ENCODE data around the gene PCDH1. TPM values are rescaled to one million over a fixed set of nuclear protein-coding genes. Genes with fewer than 3 reads are reported as not detected.
A peak's percentile ranks its signal among the peaks of the same experiment; 100 is the strongest.
"Not testable (repeated sequence)": the region's sequence is repeated elsewhere in the genome, so short reads cannot be mapped to it uniquely, and the experiment has no call there.

Gene PCDH1
- total RNA-seq, 4 donors from 2014 or later: 23.0 to 52.8 (median 30.9) TPM

DNA sequence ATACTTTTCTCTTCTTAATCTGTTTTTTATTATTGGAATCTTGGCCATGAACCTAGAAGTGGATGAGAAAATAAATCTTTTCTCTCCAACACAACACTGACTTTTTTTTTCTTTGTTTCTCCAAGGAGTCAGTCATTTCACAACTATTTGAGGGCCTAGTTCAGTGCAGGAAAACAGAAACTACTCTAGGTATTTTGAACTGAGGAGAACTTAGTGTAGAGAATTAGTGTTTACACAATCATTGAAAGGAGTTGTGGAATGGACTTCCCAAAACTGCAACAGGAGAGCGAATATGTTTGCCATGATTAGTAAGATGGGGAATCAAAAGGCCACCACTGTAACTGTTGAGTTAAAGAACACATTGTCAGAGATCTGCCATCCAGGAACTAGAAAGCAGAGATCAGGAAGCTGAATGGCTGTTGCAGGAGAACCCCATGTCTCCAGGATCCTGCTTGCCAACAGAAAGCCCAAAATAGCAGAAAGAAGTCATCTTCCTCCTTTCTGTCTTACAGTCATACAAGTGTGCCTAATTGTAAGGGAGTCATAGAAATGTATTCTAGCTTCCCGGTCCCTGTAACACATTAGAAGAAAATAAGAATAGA lies 20.3 kb upstream of the PCDH1 start:
- Histone ChIP-seq H3K27me3 (peaks cover 11% of the 10 kb centered on the region), H3K4me1 (no peaks in the 10 kb centered on the region), H3K4me3 (no peak overlapping the region), H3K9me3 (no peaks in the 10 kb centered on the region), H3K27ac (no peak overlapping the region), H3K36me3 (no peaks in the 10 kb centered on the region)
- no peak for ATAC-seq
- TF ChIP-seq POLR2A (IDR thresholded peaks at IDR 0.05) (no peak), CTCF (IDR thresholded peaks at IDR 0.05) (no peak), EP300 (IDR thresholded peaks at IDR 0.05) (no peak), POLR2AphosphoS5 (IDR thresholded peaks at IDR 0.05) (no peak)
- 78 to 82% methylated on average over 2 of the region's 2 CpGs for WGBS, 2 donors (ENCODE audit: low coverage in 1 of 2)

GRCh38 chr5:141897425-141897824 lies 19.2 kb upstream of the PCDH1 start:
- WGBS, 2 donors (ENCODE audit: low coverage in 1 of 2): 90 to 93% methylated on average over 2 to 4 of the region's 4 CpGs
- Histone ChIP-seq H3K27ac (no peak overlapping the region), H3K4me3 (no peak overlapping the region), H3K9me3 (no peaks in the 10 kb centered on the region), H3K4me1 (no peaks in the 10 kb centered on the region), H3K36me3 (no peaks in the 10 kb centered on the region), H3K27me3 (peaks cover 15% of the 10 kb centered on the region)
- no peak for TF ChIP-seq CTCF (IDR thresholded peaks at IDR 0.05)
- no peak for TF ChIP-seq POLR2A (IDR thresholded peaks at IDR 0.05)
- TF ChIP-seq POLR2AphosphoS5 (IDR thresholded peaks at IDR 0.05): no peak
- no peak for TF ChIP-seq EP300 (IDR thresholded peaks at IDR 0.05)
- ATAC-seq: no peak

- WGBS, 2 donors (ENCODE audit: low coverage in 1 of 2): no CpG with 5 or more reads among the region's 2 CpGs
- not testable (repeated sequence) for H3K4me1 ChIP-seq, ATAC-seq
Observed at GRCh38 chr5:141890429-141890828, 12.2 kb upstream of the PCDH1 start.

DNA sequence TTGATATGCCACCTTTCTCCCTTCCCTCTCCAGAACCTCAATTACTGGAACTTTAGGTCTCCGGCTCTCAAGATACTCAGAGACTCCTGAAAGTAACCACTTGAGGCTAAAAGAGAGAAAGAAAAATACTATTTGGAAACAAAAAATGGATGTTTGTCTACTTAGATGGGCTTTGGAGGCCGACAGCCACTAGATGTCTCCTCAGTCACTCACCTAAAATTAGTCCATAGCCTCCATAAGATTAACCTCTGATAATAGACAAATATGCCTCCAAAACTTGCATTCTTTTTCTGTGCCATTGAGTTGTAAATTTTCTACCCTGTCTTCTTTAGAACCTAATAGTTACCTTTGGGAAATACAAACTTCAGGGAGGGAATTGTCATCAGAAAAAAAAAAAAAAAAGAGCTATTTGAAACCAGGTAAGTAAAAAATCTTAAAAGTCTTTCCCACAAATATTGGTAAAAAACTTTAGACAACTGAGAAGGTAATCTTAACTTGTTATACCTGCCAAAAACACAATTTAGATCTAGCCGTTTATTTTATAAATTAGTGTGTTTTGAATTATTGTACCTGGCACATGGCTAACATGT lies 11.2 kb upstream of the PCDH1 start:
- Histone ChIP-seq H3K9me3 (no peaks in the 10 kb centered on the region), H3K36me3 (no peaks in the 10 kb centered on the region), H3K27ac (no peak overlapping the region), H3K27me3 (peaks cover 29% of the 10 kb centered on the region), H3K4me1 (no peaks in the 10 kb centered on the region), H3K4me3 (no peak overlapping the region)
- no peak for ATAC-seq
- TF ChIP-seq POLR2AphosphoS5 (IDR thresholded peaks at IDR 0.05): no peak
- no peak for TF ChIP-seq POLR2A (IDR thresholded peaks at IDR 0.05)
- no peak for TF ChIP-seq EP300 (IDR thresholded peaks at IDR 0.05)
- TF ChIP-seq CTCF (IDR thresholded peaks at IDR 0.05): no peak
- WGBS, 2 donors (ENCODE audit: low coverage in 1 of 2): 33 to 38% methylated on average over 2 to 3 of the region's 3 CpGs

More at GRCh38 chr5:141890429-141890828, 12.2 kb upstream of the PCDH1 start:
- H3K27ac ChIP-seq, H3K36me3 ChIP-seq, H3K9me3 ChIP-seq, H3K4me3 ChIP-seq: not testable (repeated sequence)
- H3K27me3 ChIP-seq: peaks cover 20% of the 10 kb centered on the region

DNA sequence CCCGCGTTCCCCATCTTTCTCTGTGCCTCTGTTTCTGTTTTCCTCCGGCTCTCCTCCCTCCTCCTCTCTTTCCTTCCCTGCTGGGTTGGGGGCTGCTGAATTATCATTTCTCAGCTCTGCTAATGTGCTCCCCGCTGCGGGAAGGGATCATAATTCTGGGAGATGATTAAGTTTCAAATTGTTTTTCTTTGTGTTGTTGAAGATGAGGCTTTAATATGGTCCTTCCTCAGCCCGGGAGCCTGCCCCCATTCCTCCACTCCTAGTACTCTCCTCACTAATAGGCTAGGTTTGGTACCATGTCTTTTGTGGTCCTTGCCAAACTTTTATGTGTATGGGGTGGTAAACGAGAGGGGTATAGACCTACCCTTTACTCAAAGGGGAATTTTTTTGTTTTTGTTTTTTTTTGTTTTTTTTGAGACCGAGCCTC lies 5.7 kb upstream of the PCDH1 start:
- Histone ChIP-seq H3K9me3 (no peaks in the 10 kb centered on the region), H3K36me3 (no peaks in the 10 kb centered on the region), H3K27me3 (peaks cover 69% of the 10 kb centered on the region), H3K4me3 (peak overlapping the region in 1 of 2 donors; percentile 25), H3K4me1 (peaks cover 0 to 48% (median 3%) of the 10 kb centered on the region in 3 donors), H3K27ac (no peak overlapping the region)
- TF ChIP-seq POLR2A (IDR thresholded peaks at IDR 0.05) (no peak), EP300 (IDR thresholded peaks at IDR 0.05) (no peak), CTCF (IDR thresholded peaks at IDR 0.05) (no peak), POLR2AphosphoS5 (IDR thresholded peaks at IDR 0.05) (no peak)
- no peak for ATAC-seq
- WGBS, 2 donors (ENCODE audit: low coverage in 1 of 2): 21 to 37% methylated on average over 5 to 7 of the region's 8 CpGs

Data from gastroesophageal sphincter (tissue), 4 donors.